Measurements from ENCODE around the gene FBH1. TPM values are rescaled to one million over a fixed set of nuclear protein-coding genes. Genes with fewer than 3 reads are reported as not detected.

The FBH1 gene
- total and polyA plus RNA-seq, 10 of the 15 experiments (the other 5 are each of a cell fraction or from before 2014, with no cell fraction given), result 6.1 to 67.6 (median 47.2) TPM

DNA sequence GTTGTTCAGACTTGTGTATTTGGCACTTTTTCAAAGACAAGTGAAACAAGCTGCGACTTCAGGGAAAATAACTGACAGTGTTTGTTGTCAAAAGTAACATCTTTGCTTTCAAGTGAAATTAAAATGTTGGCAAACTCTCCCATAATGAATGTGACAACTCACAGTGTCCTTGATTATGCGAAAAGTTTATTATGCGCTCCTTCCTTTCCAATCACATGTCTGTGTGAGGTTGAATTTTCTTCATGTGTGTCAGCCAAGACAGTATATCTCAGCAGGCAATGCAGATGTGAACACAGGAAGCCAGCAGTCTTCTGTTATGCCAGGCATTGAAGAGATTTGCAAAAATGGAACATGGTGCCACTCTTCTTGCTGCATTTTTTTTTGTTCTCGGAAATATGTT lies 28.7 kb downstream of the FBH1 start (continued):
- TF ChIP-seq LARP7 (IDR thresholded peaks at IDR 0.05), result no peak
- no peak for TF ChIP-seq POLR2AphosphoS5 (IDR thresholded peaks at IDR 0.05; ENCODE audit: low read length)
- TF ChIP-seq CREM (IDR thresholded peaks at IDR 0.05; ENCODE audit: low read depth), result no peak

DNA sequence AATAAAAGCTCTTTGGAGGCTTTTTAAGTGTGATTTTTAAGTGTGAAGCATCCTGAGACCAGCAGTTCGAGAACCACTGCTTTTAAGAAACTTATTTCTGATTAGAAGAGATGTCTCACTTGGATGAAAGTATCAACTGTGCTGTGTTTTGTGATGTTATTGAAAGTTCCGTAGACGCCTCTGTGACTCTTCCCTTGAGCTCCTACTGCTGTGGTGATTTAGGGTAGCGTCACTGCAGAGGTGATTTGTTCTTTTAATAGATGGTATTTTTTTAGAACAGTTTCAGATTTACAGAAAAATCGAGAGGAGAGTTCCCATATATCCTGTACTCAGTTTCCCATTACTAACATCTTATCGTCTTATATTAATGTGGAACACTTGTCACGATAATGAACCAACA lies 29.5 kb downstream of the FBH1 start:
- FAIRE-seq, result no peak
- Histone ChIP-seq H3K9me3 (replicated peaks; ENCODE audit: control insufficient read depth, insufficient read depth, low read length) (no peaks in the 10 kb centered on the region), H4K20me1 (ENCODE audit: control insufficient read depth, insufficient read depth) (no peaks in the 10 kb centered on the region), H3K79me2 (ENCODE audit: control insufficient read depth, insufficient read depth, low read length) (no peaks in the 10 kb centered on the region), H3K27me3 (replicated peaks in 1 of 2; ENCODE audit: control insufficient read depth in 2 of 2, insufficient read depth in 2 of 2, low read length in 1 of 2) (no peaks in the 10 kb centered on the region), H3K27ac (ENCODE audit: control insufficient read depth, insufficient read depth) (no peak overlapping the region), H3K9ac (ENCODE audit: control insufficient read depth, insufficient read depth, low read length) (no peak overlapping the region), H3K4me1 (ENCODE audit: control insufficient read depth, insufficient read depth, low read length) (no peaks in the 10 kb centered on the region), H2AFZ (ENCODE audit: control insufficient read depth, low read depth, low read length) (no peak overlapping the region), H3K4me3 (no peak overlapping the region), H3K36me3 (ENCODE audit: control insufficient read depth in 2 of 2, insufficient read depth in 2 of 2, low read length in 1 of 2) (peaks cover 21 to 48% of the 10 kb centered on the region in 2 experiments), H3K4me2 (ENCODE audit: control insufficient read depth, insufficient read depth) (no peak overlapping the region)
- in situ Hi-C loops (cut with MboI), result no loop called here
- ChIA-PET POLR2A (no interaction called here), CTCF (no interaction called here), SMC1A (ENCODE audit: uncharacterized antibody, unreplicated experiment) (no interaction called here), RAD21 (ENCODE audit: unreplicated experiment) (interaction anchor here (0.5 to 1.1 kb wide), 2 partner anchors 31 to 35 kb away, joined by 3 to 5 read pairs; no protein-coding TSS in a partner anchor)
- no TSS peak for BruUV-seq (replicated peaks)
- ATAC-seq, result no peak
- no peak for TF ChIP-seq FOXK2 (IDR thresholded peaks at IDR 0.05)
- no peak for TF ChIP-seq ASH2L (IDR thresholded peaks at IDR 0.05; ENCODE audit: borderline replicate concordance, low read depth)
- TF ChIP-seq HCFC1 (IDR thresholded peaks at IDR 0.05; ENCODE audit: low read length), result no peak
- TF ChIP-seq KDM1A (IDR thresholded peaks at IDR 0.05; ENCODE audit: borderline replicate concordance), result no peak
- TF ChIP-seq IKZF2 (IDR thresholded peaks at IDR 0.05), result no peak
- TF ChIP-seq, protein P1, sequence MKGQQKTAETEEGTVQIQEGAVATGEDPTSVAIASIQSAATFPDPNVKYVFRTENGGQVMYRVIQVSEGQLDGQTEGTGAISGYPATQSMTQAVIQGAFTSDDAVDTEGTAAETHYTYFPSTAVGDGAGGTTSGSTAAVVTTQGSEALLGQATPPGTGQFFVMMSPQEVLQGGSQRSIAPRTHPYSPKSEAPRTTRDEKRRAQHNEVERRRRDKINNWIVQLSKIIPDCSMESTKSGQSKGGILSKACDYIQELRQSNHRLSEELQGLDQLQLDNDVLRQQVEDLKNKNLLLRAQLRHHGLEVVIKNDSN (IDR thresholded peaks at IDR 0.05; ENCODE audit: borderline replicate concordance, extremely low read length, insufficient read depth, low read depth, low read length), result no peak
- TF ChIP-seq SMC3 (IDR thresholded peaks at IDR 0.05; ENCODE audit: borderline replicate concordance, low read length), result no peak
- TF ChIP-seq, protein P2, sequence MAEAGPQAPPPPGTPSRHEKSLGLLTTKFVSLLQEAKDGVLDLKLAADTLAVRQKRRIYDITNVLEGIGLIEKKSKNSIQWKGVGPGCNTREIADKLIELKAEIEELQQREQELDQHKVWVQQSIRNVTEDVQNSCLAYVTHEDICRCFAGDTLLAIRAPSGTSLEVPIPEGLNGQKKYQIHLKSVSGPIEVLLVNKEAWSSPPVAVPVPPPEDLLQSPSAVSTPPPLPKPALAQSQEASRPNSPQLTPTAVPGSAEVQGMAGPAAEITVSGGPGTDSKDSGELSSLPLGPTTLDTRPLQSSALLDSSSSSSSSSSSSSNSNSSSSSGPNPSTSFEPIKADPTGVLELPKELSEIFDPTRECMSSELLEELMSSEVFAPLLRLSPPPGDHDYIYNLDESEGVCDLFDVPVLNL (IDR thresholded peaks at IDR 0.05; ENCODE audit: low read depth, low read length), result no peak
- no peak for TF ChIP-seq TAF1 (IDR thresholded peaks at IDR 0.05; ENCODE audit: borderline replicate concordance, low read depth, low read length)
- TF ChIP-seq POLR2A (IDR thresholded peaks at IDR 0.05; ENCODE audit: low read depth, low read length), result no peak
- no peak for TF ChIP-seq RCOR1 (conservative IDR thresholded peaks at IDR 0.05; ENCODE audit: low read depth, low read length)
- no peak for TF ChIP-seq JUNB (IDR thresholded peaks at IDR 0.05)
- no peak for TF ChIP-seq NFYA (IDR thresholded peaks at IDR 0.05; ENCODE audit: borderline replicate concordance, low read depth, low read length)
- TF ChIP-seq, protein P3, sequence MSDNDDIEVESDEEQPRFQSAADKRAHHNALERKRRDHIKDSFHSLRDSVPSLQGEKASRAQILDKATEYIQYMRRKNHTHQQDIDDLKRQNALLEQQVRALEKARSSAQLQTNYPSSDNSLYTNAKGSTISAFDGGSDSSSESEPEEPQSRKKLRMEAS (IDR thresholded peaks at IDR 0.05; ENCODE audit: low read depth, low read length), result no peak
- TF ChIP-seq, protein P4, sequence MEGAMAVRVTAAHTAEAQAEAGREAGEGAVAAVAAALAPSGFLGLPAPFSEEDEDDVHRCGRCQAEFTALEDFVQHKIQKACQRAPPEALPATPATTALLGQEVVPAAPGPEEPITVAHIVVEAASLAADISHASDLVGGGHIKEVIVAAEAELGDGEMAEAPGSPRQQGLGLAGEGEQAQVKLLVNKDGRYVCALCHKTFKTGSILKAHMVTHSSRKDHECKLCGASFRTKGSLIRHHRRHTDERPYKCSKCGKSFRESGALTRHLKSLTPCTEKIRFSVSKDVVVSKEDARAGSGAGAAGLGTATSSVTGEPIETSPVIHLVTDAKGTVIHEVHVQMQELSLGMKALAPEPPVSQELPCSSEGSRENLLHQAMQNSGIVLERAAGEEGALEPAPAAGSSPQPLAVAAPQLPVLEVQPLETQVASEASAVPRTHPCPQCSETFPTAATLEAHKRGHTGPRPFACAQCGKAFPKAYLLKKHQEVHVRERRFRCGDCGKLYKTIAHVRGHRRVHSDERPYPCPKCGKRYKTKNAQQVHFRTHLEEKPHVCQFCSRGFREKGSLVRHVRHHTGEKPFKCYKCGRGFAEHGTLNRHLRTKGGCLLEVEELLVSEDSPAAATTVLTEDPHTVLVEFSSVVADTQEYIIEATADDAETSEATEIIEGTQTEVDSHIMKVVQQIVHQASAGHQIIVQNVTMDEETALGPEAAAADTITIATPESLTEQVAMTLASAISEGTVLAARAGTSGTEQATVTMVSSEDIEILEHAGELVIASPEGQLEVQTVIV (IDR thresholded peaks at IDR 0.05; ENCODE audit: borderline replicate concordance, partially characterized antibody), result no peak
- TF ChIP-seq EP300 (IDR thresholded peaks at IDR 0.05; ENCODE audit: borderline replicate concordance in 1 of 2, control insufficient read depth in 1 of 2, low read depth in 2 of 2, low read length in 2 of 2), result no peak
- DNase-seq (ENCODE audit: low read depth, low spot score), result no peak
- intact Hi-C loops (cut with micrococcal nuclease; ENCODE audit: unreplicated experiment), result no loop called here
- 83% methylated on average over 7 of the region's 7 CpGs for WGBS (ENCODE audit: insufficient coverage, insufficient replicate concordance, low lambda C conversion rate, missing lambda C conversion rate)

Data from GM12878 (cell line).